Stromal cell of bone marrow (primary cell): ENCODE results near the gene ALKBH8.
A peak's percentile ranks its signal among the peaks of the same experiment; 100 is the strongest.
"Not testable (repeated sequence)": the region's sequence is repeated elsewhere in the genome, so short reads cannot be mapped to it uniquely, and the experiment has no call there.

Source experiments
- DNase-seq: peaks from one replicate; pipeline ENCODE4 v3.0.0-alpha.2; 2012; ENCODE audit warnings: low read depth

The ALKBH8 gene

DNA sequence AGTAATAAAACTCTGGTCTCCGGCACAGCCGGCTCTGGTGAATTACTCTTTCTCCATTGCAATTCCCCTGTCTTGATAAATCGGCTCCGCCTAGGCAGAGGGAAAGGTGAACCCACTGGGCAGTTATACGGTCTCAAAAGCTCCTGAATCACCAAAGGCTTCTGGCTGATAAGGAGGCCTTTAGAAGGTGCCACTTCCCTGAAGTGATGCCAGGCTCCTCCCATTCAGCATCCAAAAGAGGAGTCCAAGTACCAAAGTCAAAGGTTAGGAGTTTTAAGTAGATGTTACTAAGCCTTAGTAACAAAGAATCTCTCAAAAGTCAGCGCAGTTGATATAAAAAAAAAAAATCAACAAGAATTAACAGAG is 11.8 kb upstream of the ALKBH8 start:
- no peak for DNase-seq

DNA sequence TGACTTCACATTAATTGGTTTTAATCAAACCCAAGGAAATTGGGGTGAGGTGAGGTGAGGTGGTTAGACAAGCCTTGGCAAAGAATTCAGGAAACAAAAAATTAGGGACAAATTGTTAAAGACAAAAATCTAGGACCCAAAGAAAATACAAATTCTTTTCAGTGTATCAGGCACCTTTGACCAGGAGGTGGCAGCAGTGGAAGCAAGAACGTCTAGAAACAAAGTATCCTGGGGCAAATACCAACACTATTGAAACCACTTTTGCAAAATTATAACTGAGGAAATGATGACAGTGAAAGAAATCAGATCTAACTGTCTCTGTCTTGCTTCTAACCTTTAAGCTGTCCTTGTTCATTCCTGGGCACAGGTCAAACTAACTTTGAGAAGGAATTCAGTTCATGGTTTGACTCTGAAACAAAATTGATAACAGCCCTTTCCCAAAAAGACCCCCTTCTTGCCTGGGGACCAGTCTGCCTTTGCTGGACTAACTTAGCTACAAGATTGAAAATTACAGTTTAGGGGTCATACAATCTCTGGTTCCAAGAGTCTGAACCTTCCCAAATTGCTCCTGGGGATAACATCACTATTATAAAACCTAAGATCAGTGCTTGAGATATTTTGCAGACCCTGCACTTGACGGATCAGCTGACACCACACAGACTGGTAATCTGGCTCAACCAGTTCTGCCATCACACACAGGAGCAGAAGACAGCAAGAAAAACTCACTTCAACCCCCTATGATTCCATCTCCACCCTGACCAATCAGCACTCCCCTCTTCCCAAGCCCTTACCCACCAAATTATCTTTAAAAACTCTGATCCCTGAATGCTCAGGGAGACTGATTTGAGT is 11.2 kb upstream of the ALKBH8 start:
- DNase-seq: not testable (repeated sequence)

DNA sequence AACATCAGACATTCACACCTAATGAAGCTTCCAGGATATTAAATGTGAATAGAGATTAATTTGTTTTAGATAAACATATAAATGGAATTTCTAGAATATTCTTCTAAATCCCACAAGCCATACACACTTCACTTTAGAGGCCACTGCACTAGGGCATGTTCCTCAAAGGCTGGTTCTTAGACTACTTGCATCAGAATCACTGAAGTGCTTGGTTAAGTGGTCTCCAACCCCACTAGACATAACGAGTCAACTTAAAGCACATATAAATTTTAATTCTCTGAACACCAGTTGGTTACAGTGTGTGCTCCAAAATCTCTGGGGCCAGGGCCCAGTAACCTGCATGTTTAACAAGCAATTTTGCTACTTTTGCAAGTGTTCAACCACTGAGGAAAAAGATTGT is 7.9 kb upstream of the ALKBH8 start:
- no peak for DNase-seq

DNA sequence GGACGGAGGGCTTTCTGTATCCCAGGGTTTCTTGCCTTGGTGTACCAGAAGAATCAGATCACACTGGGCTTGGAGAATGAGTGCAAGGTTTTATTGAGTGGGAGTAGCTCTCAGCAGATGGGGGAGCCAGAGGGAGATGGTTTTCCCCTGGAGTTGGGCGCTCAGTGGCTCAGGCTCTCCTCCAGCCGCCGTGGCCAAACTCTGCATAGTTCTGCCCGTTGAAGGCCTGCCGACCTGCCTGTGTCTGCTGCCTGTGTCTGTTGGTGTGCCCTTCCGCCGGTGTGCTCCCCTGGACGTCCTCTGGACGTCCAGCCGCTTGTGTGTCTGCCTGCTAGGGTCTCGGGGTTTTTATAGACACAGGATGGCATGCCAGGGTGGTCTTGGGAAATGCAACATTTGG is 4.5 kb upstream of the ALKBH8 start:
- no peak for DNase-seq

DNA sequence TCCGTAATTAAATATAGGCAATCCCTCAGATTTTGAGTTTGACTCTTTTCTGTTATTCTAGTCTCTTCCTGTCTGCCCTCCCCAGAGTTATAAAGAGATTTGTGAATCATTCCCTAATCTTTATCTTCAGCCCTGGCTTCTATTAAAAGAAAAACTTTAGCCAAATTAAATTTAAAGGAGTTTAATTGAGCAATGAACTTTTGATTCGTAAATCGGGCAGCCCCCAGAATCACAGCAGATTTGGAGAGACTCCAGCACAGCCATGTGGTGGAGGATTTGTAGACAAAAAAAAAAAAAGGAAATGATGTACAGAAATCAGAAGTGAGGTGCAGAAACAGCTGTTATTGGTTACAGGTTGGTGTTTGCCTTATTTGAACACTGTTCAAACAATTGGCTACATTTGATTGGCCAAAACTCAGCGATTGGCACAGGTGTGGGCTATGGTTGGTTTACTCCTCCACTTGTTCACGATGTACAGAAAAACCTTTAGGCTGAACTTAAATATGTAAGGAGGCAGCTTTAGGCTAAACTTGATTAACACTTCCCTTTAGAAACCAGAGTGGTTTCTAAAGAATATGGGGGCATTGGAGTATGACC is 2.3 kb upstream of the ALKBH8 start:
- no peak for DNase-seq

DNA sequence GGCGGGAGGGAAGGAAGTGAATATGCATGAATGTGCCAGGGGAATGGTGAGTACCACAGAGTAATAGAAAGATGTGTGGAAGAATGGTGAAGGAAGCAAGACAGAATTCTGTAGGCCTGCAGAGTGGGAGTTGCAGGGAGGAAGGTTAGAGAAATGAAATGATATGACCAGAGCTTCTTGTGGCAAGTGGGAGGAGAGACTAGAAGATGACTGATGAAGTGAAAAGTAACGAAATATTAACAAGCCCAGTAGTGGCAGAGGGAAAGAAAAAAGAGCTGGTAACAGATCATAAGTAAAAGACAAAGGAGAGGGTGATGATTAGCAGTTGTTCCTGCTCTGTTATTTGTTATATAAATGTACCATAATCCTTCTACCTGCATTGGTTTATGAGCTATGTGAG is 1.0 kb upstream of the ALKBH8 start:
- DNase-seq: no peak

DNA sequence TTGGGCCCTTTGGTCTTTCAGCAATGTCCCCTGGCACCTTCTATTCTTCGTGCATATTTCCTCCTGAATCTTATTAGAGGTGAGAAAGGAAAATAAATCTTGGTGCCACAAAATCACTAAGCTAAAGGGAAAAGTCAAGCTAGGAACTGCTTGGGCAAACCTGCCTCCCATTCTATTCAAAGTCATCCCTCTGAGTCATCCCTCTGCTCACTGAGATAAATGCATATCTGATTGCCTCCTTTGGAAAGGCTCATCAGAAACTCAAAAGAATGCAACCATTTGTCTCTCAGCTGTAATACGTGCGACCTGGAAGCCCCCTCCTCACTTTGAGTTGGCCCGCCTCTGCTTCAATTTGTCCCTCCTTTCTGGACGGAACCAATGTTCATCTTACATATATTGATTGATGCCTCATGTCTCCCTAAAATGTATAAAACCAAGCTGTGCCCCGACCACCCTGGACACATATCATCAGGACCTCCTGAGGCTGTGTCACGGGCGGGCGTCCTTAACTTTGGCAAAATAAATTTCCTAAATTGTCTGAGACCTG is 493 bp upstream of the ALKBH8 start:
- DNase-seq: not testable (repeated sequence)

DNA sequence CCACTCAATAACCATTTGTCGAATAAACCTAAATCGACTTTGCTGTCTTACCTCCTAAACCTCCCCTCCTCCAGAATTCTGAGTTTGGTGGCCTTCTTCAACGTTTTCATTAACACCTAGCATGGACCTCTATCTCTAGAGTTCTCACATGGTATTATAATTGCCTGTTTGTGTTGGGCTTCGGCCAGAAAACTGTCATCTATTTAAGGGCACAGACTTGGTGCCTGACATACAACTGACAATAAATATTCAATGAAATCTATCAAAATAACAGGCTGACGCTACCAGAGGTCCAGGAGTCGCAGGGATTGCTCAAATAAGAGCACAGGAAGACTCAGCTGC is 687 bp downstream of the ALKBH8 start:
- no peak for DNase-seq

DNA sequence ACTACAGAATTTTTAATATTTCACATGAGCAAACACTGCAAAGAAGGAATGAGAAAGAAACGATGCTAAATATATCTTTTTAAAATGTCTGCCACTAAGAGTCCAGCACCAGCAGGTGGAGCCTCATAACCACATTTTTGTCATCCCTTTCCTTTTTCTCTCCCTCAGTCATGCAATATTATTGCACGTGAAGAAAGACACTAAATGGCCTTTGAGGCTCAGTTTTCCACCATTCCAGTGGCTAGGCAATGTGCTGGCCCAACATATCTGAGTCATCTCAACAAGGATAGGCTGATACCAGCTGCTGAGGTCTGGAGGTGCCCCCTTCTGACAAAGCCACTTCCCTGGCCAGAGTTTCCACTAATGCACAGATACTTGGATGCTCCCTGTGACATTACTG is 1.8 kb downstream of the ALKBH8 start:
- DNase-seq: peak; percentile 45

DNA sequence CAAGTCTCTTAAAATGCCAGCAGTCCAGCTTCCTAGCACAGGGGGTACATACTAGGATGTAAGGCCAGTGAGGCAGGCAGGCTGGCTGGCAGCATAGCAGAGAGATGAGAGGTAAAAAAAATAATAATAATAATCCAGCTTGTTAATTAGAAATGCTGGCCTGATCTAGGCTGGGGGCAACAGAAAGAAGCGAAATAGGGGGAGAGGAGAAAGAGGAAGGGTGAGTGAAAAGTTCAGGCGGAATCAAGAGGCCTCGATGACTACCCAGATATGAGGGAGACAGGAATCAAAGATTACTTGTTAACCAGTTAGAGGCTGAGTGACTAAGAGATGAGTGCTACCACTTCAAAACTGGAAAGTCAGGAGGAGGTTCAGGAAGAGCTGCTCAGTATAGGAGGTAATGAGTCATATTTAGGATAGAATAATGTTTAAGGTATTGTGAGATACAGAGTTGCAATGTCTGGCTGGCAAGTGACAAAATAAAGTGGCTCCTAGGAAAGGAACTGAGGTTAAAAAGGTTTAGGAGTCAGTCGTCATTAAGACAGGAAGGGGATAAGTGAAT is 2.8 kb downstream of the ALKBH8 start:
- peak; percentile 32 for DNase-seq

DNA sequence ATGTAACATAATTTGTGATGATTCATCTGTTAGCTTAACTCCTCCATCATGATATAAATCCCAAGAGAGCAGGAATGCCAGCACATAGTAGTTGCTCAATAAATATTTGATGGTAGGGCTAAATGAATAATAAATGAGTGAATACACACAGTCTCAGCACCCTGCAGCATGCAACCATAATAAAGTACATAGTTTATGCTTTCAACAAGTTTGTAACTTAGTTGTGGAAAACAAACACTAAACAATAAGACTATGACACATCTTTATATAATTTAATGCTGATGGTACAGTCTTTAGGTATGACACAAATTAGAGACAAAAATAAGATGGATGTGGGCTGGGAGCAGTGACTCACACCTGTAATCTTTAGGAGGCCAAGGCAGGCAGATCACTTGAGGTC is 3.8 kb downstream of the ALKBH8 start:
- peak; percentile 43 for DNase-seq

DNA sequence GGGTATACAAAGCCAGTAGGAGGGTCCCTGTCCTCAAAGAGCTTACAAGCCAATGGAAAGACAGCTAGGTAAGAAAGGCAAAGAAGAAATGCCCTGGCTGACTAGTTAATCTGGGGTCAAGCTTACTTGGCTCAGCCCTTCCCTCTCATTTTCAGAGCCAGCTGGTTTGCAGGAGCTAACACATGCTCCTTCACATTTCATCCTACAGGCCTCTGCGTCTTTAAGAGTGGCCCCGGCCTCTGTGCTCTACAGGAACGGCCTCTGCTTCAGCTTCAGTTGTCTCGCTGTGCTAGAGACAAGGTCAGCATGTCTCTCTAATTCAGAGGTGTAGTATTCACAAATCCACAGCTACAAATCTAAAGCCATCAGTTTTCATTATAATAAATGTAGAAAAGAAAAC is 15.2 kb downstream of the ALKBH8 start:
- no peak for DNase-seq

DNA sequence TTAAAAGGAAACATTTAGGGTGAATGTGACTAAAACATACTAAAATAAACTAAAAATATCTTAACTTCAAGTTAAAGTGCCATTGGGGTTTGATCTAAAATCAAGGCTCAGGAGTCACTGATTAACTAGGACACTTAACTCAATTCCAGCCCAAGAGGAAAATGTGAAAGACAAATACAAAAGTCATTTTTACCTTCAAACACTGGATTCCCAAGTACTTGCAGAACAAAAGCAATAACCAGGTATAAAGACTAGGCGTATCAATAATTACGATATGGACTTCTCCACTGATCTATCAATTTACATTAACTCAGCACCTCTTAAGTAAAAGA is 15.6 kb downstream of the ALKBH8 start:
- DNase-seq: no peak

DNA sequence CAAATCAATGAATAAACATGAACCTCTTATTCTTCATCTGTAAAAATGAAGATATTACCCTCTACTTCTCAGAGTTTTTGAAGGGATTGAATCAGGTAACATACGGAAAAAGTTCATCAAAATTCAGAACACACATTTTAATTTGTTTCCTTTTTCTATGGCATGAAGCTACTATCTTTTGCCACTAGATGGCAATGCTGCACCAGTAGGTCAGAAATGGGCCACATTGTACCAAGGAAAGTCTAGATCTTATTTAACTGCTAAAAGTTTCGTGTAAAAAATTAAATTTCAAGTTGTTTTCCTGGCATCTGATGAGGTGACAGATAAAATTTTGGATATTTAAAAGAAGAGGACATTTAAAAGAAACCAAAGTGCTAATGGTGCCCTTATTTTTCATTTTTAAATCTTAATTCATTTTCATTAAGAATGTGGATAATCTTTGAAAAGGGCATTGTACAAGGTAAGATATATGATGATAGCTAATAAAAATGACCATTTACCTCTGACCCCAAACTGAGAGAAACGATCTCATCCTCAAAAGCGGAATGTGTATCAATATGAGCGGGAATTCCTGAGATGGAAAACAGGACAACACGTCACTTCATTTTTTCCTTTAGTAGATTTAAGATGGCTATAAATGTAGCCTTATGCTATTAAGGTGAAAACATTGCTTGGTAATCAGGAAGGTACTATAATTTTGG is 16.1 kb downstream of the ALKBH8 start:
- peak; percentile 27 for DNase-seq

DNA sequence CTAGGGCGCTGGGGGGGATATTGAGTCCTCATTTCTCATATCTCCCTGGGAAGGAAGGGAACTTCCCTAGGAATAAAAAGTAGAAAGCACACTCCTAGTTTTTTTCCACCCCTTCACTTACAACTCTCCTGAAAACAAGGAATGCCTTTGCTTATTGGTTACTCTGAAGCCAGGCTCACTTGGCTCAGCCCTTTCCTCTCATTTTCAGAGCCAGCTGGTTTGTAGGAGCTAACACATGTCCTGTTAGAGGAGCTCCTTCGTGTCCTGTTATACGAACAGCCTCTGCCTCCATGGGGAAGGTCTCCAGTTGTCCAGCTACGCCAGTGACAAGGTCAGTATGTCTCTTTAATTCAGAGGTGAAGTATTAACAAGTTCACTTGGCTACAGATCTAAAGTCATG is 17.6 kb downstream of the ALKBH8 start:
- no peak for DNase-seq

DNA sequence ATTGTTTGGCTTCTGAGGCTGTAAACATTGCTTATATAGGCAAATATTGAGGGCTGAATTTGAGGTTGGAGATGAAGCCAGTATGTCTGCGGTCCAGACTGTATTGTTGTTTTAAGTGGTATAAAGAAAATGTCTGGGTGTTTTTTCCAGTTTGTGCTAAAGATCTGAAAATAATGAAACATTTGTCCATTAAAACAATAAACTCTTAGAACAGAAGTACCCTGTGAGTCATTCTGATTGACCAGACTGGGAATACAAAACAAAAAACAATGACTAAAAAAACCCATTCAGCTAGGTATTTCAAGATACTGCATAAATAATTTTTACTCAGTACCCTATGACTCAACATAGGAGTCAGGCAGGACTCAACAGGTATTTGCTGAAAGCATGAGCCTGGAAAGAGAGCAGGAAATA is 20.4 kb downstream of the ALKBH8 start:
- DNase-seq: peak; percentile 22

DNA sequence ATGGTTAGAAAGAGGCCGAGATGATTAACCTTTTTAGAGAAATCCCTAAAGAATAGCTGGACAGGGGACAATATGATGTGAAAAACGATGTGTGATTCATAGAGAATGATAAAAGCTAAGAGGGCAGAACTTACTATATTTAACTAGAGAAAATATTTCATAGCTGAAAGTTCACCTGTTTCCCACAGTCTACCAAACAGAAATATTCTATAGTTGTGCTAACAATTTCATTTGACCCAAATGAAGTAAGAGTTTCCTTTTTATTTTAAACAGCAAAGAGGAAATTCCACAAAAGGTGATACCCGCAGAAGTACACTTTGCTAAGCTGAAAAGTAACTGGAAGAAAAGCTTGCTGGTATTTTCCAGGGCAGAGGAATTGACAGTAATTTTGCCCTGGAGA is 26.7 kb downstream of the ALKBH8 start:
- no peak for DNase-seq

DNA sequence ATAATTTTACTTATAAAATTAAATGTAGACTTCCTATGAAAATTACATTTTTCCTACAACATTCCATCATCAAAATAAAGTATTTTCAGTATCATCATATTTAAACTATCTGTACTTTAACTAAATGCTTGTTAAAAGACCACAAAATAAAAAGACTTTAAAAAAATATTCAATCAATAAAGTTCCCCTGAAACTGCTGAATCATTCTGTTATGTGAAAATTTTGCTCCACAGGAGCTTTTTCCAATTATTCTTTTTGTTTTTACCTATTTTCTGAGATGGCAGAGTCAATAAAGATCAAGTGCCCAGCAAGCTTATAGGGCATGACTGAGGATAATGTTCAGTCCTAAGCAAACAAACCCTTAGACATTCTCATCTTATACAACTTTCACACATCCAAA is 27.3 kb downstream of the ALKBH8 start:
- no peak for DNase-seq

DNA sequence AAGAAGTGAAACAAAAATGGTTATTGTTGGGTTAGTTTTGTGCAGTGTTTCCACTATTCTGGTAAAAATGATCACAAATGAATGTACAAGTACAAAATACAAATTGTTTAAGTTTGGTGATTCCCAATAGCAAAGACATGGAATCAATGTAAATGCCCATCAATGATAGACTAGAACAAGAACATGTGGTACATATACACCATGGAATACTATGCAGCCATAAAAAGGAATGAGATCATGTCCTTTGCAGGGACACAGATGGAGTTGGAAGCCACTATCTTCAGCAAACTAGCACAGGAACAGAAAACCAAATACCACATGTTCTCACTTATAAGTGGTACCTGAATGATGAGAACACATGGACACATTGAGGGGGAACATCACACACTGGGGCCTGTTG is 28.4 kb downstream of the ALKBH8 start:
- DNase-seq: not testable (repeated sequence)

DNA sequence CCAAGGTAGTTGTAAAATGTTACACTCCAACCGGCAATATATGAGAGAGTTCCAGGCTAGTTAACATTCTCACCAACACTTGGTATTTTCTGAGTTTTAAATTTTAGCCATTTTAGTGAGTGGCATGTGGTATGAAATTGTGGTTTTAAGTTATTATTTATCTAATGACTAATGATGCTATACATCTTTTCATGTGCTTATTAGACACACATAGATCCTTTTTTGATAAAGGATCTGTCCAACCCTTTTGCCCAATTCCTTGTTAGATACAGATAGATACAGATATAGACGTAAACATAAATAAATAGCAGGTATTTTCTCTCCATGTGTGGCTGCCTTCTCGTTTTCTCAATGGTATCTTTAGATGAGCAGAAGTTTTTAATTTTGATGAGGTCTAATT is 39.3 kb downstream of the ALKBH8 start:
- DNase-seq: no peak

DNA sequence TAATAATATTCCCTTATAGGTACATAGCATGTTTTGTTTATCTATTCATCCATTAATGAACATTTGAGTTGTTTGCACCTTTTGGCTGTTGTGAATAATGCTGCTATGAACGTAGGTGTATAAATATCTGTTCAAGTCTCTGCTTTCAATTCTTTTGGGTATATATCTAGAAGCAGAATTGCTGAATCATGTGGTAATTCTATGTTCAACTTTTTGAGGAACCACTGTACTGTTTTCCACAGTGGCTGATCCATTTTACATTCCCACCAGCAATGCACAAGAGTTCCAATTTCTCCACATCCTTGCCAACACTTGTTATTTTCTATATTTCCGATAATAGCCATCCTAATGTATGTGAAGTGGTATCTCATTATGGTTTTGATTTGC is 56.7 kb downstream of the ALKBH8 start:
- no peak for DNase-seq

DNA sequence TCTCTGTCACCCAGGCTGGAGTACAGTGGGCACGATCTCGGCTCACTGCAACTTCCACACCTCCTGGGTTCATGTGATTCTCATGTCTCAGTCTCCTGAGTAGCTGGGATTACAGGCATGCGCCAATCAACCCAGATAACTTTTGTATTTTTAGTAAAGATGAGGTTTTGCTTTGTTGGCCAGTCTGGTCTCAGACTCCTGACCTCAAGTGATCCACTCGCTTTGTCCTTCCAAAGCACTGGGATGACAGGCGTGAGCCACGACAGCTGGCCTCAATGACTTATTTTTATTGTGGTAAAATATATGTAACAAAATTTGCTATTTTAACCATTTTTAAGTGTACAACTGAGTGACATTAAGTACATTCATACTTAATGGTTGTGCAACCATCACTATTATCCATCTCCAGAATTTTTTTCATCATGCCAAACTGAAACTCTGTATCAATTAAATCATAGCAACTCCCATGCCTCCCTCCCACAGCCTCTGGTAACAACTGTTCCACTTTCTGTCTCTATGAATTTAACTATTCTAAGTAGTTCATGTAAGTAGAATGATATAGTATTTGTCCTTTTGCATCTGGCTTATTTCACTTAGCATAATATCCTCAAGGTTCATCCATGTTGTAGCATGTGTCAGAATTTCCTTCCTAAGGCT is 57.2 kb downstream of the ALKBH8 start:
- DNase-seq: no peak
